HG03442 (cell line): ENCODE results near the gene STAP2.
"Not testable (repeated sequence)": the region's sequence is repeated elsewhere in the genome, so short reads cannot be mapped to it uniquely, and the experiment has no call there.

Experiments used
- ATAC-seq: cut with Tn5 transposase; IDR thresholded peaks from one replicate; pipeline ENCODE4 v1.9.1; 2021; ENCODE audit warnings: mild to moderate bottlenecking, moderate library complexity; ENCODE audit not compliant: unreplicated experiment

STAP2 gene

GRCh38 chr19:4359627-4360000 is 21.0 kb upstream of the STAP2 start:
- no peak for ATAC-seq

- ATAC-seq = no peak
These were observed 20.3 kb upstream of the STAP2 start for GRCh38 chr19:4358709-4359626.

GRCh38 chr19:4357921-4358326 is 19.3 kb upstream of the STAP2 start:
- ATAC-seq = no peak

GRCh38 chr19:4357095-4357797 is 18.6 kb upstream of the STAP2 start:
- no peak for ATAC-seq

GRCh38 chr19:4354897-4355296 is 16.3 kb upstream of the STAP2 start:
- ATAC-seq = no peak

GRCh38 chr19:4354282-4354681 is 15.7 kb upstream of the STAP2 start:
- ATAC-seq = no peak

GRCh38 chr19:4352701-4353121 is 14.1 kb upstream of the STAP2 start:
- ATAC-seq = no peak

GRCh38 chr19:4350726-4351125 is 12.1 kb upstream of the STAP2 start:
- no peak for ATAC-seq

- no peak for ATAC-seq
These were observed 11.5 kb upstream of the STAP2 start for GRCh38 chr19:4350111-4350510.

GRCh38 chr19:4349225-4349624 is 10.6 kb upstream of the STAP2 start:
- ATAC-seq = not testable (repeated sequence)

GRCh38 chr19:4347521-4347920 is 8.9 kb upstream of the STAP2 start:
- ATAC-seq = no peak

GRCh38 chr19:4346020-4346383 is 7.4 kb upstream of the STAP2 start:
- no peak for ATAC-seq

GRCh38 chr19:4345342-4346019 is 6.9 kb upstream of the STAP2 start:
- no peak for ATAC-seq

- ATAC-seq = peak; percentile 39
These were observed 5.0 kb upstream of the STAP2 start, which contains the start of gene MPND for GRCh38 chr19:4343370-4344307. Gene MPND (plus strand): TSS chr19:4343562. CDS start chr19:4343594, 32 bp downstream.

GRCh38 chr19:4342615-4343369 is 4.2 kb upstream of the STAP2 start:
- ATAC-seq = peak; percentile 85

GRCh38 chr19:4342314-4342614 is 3.6 kb upstream of the STAP2 start:
- no peak for ATAC-seq

- no peak for ATAC-seq
These were observed 654 bp downstream of the STAP2 start for GRCh38 chr19:4337906-4338440.

GRCh38 chr19:4334929-4335570 is 3.6 kb downstream of the STAP2 start:
- no peak for ATAC-seq

GRCh38 chr19:4329858-4330257 is 8.8 kb downstream of the STAP2 start:
- ATAC-seq = no peak
